GM19455 (cell line): Measurements from ENCODE around the gene LY6G6F.

Experiments
- ATAC-seq: cut with Tn5 transposase; IDR thresholded peaks from one replicate; pipeline ENCODE4 v1.9.1; 2021; ENCODE audit not compliant: unreplicated experiment

Gene LY6G6F

DNA sequence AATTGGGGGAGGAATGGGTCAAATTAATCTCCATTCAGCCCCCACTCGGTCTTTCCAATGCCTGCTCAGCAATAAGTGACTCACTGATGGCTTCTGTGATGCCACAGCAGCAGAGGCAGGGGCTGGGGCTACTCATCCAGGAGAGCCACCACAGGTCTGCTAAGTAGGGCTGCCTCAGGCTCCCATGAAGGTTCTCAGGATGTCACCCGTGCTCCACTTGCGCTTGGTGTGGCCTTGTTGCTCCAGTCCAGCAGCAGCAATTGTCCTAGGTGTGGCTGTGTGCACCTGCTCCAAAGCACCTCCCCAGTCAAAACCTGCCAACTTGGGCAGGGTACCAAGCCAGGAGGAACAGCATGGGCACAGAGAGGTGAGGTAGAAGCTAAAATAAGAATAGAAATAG is 15.5 kb downstream of the LY6G6F start:
- no peak for ATAC-seq

DNA sequence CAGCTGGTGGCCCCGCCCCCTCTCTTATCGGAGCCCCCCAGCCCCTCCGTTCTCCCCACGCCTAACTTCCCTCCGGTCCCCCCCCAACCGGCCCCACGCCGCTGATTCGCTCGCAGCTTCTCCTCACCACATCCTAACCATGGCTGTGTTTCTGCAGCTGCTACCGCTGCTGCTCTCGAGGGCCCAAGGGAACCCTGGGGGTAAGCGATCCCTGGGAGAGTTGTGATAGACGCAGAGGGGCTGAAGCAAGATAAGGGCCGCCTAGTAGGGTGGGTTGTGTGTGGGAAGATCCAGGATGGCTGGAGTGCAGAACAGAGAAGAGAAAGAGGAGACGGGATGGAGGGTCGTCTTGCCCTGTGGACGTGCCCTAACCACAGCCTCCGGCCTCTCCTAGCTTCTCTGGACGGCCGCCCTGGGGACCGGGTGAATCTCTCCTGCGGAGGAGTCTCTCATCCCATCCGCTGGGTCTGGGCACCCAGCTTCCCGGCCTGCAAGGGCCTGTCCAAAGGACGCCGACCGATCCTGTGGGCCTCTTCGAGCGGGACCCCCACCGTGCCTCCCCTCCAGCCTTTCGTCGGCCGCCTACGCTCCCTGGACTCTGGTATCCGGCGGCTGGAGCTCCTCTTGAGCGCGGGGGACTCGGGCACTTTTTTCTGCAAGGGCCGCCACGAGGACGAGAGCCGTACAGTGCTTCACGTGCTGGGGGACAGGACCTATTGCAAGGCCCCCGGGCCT is 16.7 kb downstream of the LY6G6F start, which contains the start of gene MPIG6B:
TSS of gene MPIG6B (plus strand) at position 129 of the 735 bp plus-strand sequence. CDS start at position 140, 11 bp downstream.
- no peak for ATAC-seq

DNA sequence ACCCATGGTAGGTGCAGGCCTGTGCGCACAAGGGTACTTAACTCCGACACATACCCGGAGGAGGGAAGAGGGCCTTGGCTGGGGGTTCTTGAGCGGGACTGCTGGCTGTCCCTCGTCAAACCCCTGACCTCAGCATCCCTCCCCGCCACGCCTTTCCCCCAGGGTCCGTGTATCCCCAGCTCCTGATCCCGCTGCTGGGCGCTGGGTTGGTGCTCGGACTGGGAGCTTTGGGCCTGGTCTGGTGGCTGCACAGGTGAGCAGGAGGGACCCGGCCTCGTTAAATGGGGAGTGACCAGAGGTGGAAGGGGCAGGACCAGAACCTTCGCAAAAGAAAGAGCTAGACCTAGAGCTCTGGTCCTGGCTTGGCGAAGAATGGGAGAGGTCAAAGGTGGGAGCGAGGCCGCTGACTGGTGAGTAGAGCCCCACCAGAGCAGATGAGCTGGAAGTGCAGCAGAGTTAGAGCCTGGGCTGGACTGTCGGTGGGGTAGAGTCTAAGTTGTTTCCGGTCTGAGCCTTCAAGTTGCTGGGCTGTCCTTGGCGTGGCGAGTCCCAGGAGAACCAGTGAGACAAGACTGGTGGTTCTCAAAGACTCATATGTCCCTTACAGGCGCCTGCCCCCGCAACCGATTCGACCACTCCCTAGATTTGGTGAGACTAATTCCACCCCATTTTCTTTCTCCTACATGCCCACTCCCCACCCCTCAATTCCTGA is 17.5 kb downstream of the LY6G6F start:
- no peak for ATAC-seq

DNA sequence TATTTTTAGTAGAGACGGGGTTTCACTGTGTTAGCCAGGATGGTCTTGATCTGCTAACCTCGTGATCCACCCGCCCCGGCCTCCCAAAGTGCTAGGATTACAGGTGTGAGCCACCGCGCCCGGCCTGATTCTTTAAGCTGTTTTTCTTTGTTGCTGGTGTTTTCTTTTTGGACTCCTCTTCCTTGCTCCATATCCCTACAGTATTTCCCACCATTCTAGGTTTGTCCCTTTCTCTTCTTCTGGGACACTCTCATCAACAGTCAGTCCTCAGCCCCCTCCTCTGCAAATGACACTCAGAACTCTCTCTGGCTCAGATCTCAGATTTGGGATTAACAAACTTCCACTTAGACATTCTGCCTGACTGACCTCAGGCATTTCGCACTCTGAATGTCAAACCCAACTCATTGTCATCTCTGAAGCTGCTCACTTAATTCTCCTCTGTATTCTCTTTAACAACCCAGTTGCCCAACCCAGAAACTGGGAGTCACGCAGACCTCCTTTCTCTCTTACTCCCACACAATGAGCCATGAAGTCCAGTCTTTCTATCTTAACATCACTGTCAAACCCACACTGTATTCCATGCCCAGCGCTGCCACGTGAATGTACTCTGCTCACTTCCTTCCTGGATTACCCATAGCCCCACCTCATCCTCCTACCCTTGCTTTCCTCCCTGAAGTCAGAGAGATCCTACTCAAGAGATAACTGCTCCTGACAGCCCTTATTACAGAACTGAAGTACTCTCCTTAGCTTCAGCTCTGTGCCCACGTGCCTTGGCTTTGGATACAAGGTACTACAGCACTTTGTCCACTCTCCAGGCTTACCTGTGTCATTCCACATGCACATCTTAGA is 19.1 kb downstream of the LY6G6F start:
- ATAC-seq = no peak

DNA sequence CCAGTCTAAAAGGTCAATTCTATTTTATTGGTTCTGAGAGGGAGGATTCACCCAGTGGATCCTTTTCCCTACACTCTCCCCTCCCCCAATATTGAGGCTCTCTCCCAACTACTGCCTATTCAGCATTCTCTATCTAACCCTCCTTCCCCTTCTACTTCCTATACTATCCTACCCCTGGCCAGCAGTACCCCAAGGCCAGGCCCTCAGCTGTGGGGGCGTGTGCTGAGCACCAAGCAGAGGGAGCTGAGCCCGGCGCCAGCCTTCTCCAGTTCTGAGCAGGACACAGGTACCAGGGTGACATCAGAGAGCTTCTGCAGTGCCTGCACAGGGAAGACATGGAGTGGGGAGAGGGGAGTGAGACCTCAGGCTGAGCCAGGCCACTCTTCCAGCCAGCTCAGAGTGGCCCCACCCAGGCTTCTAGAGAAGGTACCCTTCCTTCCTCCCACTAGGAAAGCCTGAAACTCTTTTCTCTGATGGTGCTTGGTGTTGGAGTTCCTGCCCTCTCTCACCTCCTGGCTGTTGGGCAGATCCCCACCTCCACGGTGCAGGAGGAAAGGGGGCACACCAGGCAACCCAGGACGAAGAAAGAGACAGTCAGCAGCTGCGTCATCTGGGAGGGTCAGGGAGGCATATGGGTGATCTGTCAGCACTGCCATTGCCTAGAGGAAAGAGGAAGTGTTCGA is 20.5 kb downstream of the LY6G6F start:
- ATAC-seq = no peak

DNA sequence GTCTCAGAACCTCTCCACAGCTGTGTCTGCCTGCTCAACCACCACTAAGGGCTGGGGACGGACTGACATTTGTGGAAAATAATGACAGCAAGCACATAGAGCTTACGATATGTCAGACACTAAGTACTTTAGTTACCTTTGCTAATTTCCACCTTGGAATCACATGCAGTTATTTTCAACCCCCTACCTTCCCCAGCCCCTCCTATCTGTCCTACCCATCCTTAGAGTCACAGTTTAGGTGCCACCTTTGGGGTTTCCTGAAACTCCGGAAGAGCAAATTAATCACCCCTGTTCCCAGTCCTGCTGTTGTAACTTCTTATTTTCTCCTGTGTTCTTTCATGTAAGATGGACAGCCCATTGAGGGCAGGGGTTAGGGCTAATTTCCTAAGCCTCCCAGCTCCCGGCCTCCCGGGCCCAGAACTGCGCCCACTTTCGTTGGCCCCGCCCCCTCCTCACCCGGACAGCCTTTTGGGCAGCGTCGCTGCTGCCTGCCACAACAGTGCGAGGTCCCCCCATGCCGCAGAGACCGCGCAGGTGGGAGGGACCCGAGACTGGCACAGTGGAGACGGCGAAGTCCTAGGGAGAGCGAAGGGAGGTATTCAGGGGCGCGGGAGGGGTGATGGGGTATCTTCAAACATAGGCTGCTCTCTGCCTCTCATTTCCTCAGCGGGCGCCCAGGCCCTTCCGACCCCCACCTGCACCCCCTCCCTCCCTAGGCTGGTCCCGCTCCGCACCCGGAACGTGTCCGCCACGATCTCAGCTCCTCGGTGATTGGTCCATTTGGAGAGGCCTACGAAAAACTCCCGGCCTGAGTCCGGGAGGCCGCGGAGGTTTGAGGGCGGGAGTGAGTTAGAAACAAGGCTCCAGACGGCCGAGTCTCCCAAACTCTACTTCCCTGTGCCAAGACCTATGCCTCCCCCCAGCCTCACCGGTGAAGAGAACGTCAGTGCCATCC is 21.3 kb downstream of the LY6G6F start:
- no peak for ATAC-seq

DNA sequence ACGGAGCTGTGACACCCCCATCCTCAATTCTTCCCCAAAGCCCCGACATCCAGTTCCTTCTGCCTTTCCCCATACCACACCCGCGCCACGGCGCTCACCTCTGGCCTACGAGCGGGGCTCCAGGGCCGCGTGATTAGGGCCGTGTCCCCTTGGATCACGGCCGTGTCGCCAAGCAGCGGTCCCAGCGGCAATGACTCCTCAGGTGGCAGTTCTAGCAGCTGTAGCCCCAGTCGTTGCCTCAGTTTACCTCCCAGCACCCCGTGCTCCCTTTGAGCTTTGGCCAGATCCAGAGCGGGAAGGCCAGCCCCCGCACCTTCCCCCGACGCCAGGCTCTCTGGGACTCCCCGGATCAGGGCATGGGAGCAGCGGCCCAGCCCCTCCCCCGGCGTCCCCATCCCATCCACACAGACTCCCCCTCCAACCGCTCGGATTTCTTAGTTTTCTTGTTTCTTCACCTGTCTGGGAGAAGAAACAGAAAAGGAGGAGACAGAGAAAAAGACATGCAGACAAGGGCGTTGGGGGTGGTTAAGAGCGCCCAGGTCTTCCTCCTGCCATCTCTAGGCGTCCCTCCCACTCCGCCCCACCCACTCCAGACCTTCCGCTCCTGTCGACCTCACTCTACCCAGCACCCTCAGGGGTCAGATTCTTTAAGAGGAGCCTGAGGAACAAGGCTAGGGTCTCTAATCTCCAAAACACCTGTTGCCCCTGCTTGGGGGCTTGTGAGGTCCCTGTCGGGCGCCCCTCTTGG is 22.3 kb downstream of the LY6G6F start, which contains the start of gene DDAH2:
TSS of gene DDAH2 (minus strand) at position 533 of the 748 bp plus-strand sequence. CDS start at position 395, 138 bp downstream.
- no peak for ATAC-seq

DNA sequence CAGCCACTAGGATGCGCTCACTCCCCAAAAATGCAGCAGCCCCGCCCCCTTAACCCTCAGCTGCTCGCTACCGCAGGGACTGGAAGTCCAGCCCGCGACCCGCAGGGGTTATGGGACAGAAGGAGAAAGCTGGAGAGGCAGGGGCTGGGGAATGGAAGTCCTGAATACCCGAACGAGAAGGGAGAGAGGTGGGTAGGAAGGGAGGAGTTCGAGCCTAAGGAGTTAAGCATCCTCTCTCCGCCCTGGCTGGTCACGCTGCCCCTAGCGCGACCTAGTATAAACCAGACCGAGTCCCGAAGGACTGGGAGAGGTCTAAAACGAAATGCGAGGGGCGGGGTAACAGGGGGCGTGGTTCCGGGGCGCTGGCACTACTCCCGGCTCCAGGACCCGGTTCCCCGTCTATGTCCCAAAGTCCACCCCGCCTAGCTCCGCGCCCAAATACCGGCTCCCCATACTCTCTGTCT is 22.9 kb downstream of the LY6G6F start:
- ATAC-seq = peak; percentile 42

DNA sequence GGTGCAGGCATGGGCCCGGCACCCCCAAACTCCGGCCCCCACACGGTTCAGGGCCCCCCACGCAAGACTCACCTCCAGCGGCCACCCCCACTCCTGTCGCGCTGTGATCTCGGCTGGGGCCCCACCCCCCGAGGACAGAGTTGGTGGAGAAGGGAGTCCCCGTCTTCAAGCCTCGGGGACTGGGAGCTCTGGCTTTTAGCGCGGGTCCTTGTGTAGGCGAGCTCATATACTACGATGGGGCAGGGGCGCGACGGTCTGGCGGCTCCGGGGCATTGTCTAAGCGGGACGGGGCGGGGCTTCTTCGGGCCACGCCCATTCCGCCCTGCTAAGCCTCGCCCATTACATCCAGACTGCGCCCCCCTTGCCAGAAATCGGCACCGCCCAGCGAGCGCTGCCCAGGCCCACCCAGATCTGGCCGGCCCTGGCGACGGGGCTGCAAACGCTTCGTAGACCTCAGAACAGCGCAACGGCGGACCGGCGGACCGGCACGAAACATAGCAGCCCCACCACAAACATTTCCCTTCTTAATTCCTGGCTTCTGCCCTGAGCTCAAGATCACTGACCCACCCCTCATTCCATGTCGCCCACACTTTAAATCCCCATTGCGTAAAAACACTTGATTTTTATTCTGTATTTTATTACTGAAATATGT is 23.4 kb downstream of the LY6G6F start:
- peak; percentile 35 for ATAC-seq

DNA sequence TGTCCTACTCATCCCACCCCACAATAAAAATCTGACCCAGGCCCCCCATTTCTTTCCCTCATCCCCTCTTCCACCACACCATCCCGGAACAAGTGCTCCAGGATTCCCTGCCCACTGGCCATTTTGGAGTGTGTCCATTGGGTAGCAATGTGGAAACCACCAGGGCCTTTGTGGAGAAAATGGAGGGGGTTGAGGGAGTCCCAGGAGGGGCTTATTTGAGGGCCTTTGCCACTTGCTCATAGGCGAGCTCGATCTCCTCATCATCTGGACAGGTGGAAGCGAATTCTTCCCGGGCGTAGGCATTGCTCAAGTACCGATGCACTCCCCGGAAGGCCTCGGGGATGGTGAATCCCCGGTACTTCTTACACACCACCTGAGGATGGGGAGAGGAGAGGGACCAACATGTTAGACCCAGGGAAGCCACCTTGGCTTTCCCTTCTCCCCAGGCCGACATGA is 24.0 kb downstream of the LY6G6F start:
- ATAC-seq = no peak

DNA sequence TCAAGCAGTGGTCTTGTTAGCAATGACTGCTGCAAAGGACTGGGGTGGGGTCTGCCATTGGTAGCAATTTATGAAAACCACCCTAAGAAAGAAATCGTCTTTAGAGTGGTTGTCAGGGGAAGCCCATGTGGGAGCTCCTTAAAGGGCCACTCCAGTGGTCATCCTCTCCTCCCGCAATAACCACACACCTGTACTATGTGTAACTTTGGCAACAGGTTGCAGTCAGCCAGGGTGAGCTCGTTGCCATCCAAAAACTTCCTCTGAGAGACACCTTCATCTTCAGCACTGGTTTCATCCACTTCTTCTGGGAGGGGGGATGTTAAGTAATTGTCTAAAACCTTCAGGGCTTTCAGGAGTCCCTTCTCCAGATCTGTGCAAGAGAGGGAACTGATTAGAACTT is 25.4 kb downstream of the LY6G6F start:
- ATAC-seq = no peak

DNA sequence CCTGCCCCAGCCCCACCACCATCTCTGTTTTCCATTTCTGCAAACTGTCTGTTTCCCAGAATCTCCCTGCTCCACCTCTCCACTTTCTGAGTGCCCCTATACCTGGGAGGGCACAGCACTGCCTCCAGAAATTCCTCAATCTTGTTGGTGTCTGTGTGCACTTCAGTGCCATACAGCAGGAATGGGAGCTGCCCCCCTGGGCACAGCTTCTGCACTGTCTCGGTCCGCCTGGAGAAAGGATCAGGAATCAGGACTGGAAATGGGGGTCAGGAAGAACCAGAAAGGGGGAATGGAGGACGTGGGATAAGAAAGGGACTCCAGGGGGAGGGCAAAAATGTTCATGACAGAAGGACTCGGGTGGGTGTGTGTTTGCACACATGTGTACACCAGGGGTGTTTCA is 27.1 kb downstream of the LY6G6F start:
- no peak for ATAC-seq

DNA sequence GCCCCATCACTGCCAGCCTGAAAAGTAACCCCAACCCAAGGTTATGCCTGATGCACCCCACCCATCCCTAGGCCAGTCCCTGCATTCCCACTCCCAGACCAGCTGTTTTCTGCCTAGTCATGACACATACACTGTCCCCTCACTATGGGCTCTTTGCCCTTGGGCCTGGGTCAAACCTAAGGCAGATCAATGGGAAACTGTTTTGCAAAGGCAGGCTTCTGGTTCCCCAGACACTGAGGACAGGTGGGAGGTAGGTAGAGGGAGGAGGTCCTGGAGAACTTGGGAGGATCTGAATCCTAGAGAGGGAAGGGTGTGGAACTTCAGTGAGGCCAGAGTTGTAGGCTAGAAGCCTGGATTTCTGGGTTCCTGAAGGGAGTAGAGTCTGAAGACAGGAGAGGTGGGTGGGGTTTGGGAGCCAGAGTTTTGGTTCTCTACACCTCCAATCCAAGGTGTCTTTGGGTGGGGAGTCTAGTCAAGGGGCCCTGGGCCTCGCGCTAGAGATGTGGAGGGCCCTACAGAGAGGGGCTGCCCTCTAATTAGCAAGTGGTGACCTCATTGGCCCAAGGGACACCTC is 27.7 kb downstream of the LY6G6F start:
- ATAC-seq = no peak

DNA sequence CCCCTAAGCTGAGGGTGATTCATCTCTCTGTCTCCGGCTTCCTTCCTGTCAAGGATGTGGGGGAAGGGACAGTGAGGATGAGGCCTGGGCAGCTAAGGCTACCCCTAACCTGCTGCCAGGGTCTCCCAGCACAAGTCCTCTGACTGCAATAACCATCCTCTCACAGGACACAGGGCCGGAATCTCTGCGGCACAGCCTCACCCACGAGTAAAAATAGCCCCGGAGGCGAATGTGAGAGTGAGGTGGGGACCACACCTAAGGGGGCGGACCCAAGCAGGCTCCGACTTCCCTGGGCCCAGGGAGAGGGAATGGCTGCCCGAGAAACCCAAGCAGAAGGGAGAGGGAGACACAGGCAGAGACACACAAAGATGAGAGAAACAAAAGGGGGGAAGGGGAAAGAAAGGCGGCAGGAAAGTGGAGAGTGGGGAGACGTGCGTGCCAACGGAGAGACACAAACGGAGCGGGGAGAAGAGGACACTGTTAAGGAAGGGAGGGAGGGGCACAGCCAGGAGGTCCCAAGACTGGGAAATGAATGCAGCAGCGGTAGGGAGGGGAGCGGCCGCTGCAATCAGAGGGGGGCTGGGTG is 28.2 kb downstream of the LY6G6F start:
- no peak for ATAC-seq

DNA sequence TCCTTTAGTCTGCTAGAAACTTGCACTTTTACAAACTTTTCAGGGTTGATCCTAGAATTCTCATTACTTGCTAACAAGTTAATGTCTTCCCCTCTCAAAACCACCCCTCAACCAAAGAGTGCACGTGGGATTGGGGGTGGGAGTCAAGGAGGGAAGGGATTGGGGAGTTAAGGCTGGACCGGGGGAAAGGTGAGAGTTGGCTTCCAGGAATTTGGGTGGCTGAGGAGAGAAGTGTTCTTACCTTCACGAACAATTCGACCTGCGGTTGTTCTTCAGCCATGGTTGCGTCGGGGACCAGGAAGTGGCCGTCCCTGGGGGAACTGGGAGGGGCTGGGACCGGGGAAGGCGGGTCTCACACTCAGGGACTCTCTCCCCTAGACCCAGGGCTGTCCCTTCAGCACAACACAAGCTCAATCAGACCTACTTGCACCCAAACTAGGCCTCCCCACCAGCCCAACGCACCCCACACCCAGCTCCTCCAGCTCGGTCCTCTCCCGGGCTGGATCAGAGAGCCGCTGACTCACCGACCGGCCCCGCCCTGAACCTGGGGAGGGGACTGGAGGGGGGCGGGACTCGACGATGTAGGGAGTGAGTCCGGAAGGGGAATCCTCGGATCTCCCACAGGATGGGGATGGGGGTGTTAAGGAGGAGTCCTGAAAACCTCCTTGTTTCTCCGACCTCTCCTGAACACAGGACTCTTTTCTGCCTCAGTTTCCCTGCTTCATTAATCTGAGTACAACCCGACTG is 29.5 kb downstream of the LY6G6F start, which contains the start of gene CLIC1:
TSS of gene CLIC1 (minus strand) at position 510 of the 747 bp plus-strand sequence. CDS start at position 280, 230 bp downstream.
- ATAC-seq = no peak

DNA sequence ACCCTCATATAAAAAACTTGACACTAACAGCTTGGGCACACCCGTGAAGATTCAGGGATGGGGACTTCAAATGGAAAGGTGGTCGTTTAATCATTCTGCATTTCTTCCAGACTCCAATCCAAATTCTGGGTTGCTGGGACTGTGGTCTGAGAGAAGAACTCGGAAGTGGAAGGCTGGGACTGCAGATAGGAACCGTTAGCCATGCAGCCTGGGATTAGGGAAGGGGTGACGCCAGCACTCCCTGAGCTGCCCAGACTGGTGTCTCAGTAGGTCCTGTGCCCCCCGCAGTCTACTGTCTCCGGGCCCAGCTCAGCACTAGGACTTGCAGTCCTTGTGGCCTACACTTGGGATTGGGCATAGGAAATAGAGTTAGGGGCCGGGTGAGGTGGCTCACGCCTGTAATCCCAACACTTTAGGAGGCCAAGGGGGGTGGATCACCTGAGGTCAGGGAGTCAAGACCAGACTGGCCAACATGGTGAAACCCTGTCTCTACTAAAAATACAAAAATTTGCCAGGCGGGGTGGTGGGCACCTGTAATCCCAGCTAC is 30.2 kb downstream of the LY6G6F start:
- ATAC-seq = no peak
